Raji (cell line): Measurements from ENCODE around the gene EPS8.

Experiments used
- POLR2A ChIP-seq: IDR thresholded peaks from 2 replicates; pipeline ENCODE4 v1.6.1; 2011; ENCODE audit warnings: low read depth, low read length, control low read depth; ENCODE audit not compliant: insufficient read depth

The EPS8 gene

DNA sequence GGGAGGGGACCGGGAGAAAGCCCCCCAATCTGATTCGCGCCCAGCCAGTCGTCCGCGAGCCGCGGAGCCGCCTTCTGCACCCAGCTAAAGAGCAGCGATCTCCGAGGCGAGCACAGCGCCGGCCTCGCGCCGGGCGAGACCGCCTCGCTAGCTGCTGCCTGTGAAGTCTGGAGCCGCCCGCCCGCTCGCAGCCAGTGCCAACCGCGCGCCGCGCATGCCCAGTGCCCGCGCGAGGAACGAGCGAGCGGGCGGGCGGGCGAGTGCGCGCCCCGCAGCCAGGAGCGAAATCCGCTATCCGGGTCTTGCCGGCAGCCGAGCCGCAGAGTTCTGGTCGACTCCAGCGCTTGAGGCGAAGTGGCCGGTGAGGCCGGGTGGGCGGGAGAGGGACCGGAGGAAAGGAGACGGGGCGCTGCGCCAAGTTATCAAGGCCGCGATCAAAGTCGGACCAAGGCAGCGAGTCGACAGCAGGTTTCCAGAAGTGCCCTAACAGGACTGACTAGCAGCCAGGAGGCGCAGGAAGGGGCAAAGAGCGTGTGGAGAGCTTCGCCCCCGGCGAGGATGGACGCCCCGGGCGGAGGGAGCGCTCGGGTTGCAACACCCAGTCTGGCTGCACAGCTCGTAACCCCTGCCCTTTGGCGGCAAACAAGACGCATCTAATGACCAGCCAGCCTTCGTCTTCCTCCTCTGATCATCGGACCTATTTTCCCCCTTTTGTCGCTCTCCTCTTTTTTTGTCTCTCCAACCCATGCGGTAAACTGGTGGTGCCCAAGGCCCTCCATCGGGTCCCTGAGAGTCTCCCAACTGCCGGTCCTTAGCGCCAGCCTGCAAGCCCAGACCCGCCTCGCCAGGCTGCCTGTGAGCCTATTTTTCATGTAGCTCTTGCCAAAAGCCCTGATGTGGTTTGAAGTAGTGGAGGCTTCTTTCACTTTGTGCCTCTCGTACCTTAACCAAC, at the start of gene EPS8:
TSS of gene EPS8 (minus strand) at position 169 of the 952 bp plus-strand sequence. CDS start 106,437 bp downstream, outside the sequence.
- no peak for TF ChIP-seq POLR2A

DNA sequence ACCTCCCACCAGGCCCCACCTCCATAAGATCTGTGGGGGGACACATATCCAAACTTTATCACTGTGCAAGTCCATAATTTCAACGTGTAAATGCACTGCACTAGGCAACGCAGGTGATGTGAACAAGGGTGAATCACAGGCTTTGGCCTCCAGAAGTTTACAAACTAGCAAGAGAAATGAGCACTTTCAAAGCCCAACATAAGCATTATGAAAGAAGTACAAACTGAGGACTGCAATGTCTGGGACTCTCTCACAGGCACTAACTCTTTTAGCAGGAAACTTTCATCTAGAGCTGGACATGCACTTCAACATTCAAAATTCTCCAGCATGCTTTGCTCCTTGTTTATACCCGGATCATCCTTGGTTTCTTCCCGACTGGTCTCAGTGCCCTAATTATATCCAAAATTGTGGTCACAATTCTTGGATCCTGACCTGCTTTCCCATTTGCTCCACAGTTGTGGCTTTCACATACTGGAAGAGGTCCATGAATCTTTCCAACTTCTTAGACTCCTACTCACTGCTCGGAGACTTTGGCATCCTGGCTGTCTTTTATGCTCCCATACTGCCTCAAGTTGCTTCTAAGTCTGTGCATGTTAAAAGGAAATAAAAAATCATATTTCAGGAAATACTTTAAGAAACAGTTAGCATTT, 48.1 kb upstream of the EPS8 start:
- no peak for TF ChIP-seq POLR2A

DNA sequence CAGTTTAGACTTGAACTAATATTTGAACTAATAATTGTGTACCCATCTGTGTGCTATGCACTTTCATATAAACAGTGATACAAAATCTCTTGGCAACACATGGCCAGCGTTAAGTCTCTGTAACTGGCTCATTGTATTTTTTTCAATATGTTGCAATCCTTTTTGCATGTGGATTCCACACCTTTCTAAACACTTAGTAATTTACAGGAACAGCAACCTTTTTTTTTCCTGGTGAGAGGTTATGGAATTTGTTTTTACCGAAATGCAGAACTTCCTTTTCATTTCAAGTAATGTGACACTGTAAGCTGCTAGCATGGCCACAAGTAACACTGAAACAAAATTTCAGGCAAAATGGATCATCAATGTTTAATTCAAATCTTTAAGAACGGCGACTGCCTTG, 45.4 kb upstream of the EPS8 start:
- TF ChIP-seq POLR2A = no peak

DNA sequence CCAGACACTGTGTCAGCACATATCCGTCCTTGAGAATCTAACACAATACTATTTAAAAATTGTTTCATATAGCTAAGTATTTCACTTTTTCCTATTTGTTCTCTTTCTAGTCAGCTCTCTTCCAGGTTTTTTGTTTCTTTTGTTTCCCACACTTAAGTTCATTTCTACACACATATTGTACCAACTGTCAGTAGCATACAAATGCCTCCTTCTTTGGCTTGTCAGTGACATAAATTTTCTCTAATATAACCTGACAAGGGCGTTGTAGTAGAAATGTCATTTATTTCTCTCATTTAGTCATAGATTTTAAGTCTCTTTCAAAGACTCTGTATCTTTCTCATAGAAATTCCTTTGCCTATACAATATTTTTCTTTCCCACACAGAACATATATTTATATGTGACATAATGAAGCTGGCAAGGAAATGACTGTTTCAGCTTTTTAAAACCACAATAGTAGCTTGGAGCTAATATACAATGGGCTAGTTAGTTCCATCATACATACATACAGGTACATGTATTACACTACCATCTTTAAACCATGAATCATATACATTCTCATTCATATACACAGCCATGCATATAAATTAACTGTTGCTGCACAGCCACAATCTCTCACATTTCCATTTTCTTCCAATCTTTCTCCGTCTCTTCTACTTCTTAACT, 42.3 kb upstream of the EPS8 start:
- no peak for TF ChIP-seq POLR2A

DNA sequence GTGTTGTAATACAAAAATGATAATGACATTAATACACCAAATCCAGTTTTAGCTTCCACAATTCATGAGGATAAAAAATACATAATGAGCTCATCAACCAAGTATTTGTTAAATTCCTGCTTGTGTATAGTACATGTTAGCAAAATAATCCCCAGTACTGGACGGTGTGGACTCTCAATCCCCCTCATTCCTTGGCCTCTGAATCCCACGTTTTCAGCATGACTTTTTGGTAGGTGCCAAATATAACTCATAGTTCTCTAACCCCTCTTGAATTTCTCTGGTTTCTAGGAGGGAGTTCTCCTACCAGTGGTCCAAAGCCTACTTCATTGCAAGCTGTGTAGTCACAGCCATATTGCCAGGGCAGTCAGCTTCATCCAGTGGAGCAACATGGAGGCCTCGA, 41.4 kb upstream of the EPS8 start:
- no peak for TF ChIP-seq POLR2A

DNA sequence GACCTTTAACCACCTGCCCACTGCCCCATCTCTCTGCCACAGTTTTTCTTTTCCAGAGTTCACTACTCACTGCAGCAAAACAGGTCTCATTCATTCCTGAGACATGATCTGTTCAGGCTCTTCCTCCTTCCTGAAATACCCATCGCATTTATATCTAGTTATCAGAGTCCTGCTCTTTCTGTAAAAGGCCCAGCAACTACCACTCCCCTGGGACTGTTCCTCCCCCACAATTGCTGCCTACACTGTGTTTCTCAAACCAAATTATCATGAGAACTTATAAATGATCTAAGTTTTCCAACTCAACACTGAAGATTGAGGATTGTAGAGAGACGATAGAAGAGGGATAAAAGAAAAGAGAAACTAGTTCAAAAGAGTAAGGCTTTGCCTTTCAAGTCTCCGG, 40.8 kb upstream of the EPS8 start:
- no peak for TF ChIP-seq POLR2A

DNA sequence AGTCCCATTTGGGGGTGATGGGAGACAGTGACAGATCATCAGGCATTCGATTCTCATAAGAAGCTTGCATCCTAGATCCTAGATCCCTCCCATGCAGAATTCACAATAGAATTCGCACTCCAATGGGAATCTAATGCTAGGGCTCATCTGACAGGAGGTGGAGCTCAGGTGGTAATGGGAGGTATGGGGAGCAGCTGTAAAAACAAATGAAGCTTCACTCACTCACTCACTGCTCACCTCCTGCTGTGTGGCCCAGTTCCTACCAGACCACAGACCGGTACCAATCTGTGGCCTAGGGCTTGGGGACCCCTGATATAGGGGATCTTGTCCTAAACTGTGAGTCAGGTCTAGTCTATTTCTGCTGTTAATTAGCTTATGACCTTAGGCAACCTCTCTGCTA, 40.1 kb upstream of the EPS8 start:
- no peak for TF ChIP-seq POLR2A

DNA sequence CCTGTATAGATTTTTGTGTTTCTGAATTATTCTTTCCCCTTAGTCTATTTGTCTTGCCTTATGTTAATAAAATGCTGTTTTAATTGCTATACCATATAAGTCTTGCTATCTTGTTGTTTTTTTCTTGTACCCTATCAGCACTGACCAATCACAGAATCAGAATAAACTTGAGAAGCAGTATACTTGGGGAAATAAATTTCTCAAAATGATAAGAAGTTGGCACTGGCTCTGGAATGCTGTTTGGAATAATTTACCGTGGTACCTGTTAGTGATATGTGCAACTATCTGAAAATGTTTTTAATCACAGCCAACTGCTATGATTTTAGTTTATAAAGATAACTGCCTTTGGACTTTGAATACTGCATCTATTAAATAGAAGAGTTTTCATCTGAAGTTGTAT, 37.9 kb upstream of the EPS8 start:
- no peak for TF ChIP-seq POLR2A

DNA sequence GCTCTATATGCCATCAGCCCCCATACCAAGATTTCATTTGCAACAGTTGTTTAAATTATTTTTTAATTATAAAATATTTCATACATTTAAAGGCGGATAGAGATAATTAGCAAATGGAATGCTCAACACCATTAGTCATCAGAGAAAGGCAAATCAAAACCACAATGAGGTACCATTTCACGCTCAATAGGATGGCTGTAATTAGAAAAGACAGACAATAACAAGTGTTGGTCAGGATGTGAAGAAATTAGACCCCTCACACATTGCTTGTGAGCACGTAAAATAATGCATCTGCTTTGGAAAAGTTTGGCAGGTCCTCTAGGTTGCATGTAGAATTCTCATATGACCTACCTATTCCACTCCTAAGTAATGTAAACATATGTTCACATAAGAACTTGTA, 35.3 kb upstream of the EPS8 start:
- TF ChIP-seq POLR2A = no peak

DNA sequence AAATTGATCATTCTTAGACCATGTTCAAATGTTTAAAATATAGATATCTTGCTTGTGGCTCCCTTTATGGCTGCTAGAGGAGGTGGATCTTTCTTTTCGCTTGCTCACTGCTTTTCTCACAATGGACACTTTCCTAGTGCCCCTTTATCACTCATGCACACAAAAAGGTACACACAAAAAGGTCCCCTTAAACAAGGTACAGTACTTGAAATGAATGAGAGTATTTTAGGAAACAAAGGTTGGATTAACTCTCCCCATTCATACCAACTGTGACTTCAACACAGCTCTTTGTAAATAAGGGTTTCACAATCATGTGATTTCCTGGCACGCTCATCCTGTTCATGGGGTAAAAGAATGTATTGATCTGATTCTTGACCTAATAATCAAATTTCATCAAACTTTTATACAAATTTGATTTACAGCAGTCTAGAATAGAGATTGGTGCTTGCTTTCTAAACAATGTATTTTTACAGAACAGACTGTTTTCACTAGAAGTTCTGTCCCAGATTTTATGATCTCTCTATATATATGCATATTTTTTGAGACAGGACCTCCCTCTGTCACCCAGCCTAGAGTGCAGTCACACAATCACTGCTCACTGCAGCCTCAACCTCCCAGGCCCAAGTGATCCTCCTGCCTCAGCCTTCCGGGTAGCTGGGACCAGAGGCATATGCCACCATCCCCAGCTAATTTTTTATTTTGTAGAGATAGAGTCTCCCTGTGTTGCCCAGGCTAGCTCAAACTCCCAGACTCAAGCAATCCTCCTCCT, 34.4 kb upstream of the EPS8 start:
- no peak for TF ChIP-seq POLR2A

DNA sequence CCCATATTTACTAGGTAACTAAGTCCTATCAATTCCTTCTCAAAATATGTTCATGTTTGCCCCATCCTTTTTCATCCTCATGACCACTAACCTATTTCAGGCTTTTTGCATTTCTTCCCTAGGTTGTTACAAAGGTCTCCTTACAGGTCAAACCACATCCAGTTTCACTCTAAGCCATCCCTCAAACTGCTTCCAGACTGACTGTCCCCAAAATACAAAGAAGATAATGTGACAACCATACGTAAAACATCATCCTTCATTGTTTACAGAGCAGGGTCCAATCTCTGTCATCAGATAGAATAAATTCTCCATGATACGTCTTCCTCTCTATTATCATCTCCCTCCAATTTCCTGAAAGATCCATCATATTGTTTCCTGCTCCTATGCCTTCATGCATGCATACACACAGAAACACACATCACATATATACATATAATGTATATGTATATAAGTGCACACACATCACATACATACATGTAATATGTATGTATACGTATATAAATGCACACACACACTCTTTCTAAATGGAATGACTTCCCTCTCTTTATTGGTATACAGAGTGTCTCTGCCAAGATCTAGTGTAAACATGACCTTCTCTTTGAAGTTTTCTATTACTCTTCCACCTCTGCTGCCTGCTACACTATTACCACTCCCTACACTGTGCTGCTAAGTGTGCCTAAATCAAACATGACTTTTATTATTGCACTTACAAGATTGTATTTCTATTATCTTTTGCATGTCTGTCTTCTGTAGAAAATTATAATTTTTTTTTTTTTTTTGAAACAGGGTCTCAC, 30.7 kb upstream of the EPS8 start:
- TF ChIP-seq POLR2A = no peak

DNA sequence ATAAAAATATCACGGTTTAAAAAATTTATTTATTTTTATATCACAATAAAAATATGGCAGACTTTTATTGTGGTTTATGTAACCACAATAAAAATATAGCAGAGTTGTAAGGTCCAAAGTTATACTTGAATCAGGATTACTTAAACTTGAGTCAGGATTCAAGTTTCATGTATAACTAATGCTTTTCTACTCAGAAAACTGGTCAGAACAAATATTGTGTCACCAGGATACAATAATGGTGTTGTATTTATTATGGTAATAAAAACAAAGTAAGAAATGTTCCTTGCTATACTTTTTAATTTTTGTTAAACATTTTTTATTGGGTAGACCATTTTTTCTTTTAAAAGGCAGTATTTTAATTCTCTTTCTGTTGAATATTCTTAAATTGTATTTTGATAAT, 29.2 kb upstream of the EPS8 start:
- no peak for TF ChIP-seq POLR2A

DNA sequence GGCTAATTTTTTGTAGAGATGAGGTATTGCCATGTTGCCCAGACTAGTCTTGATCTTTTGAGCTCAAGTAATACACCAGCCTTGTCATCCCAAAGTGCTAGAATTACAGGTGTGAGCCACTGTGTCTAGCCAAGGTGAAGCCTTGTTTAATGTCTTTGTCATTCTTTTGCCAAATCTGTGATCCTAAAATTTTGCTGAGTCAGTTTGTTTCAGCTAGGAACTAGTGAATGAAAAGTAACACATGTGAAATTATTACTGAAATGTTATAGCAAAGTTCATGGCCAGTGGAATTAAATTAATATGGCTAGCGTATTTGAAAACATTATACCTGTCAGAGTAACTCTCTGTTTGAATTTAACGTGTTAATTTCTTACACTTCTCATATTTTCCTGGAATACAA, 26.5 kb upstream of the EPS8 start:
- no peak for TF ChIP-seq POLR2A
